Measurements from ENCODE around the gene SEC22C.

SEC22C gene

GRCh38 chr3:42498034-42498433, 83.7 kb downstream of the SEC22C start:
- in situ Hi-C loops (cut with MboI; ENCODE audit: low pct_unique_long_range_greater_than_20kb, low sequenced_read_pairs, unreplicated experiment) = no loop called here
- no peak for DNase-seq (ENCODE audit: low spot score)
- TF ChIP-seq CTCF (IDR thresholded peaks at IDR 0.05; ENCODE audit: extremely low read depth, insufficient read depth, missing control alignments) = no peak
